DND-41 (cell line): ENCODE results near the gene ERMARD.

Experiments
- ATAC-seq: fragments of 200-7000 bp; cut with Tn5 transposase; 3 replicates; pipeline ENCODE4 v1.9.1; 2021; ENCODE audit warnings: low read depth; ENCODE audit not compliant: insufficient read depth
- DNase-seq: peaks from one replicate; pipeline ENCODE4 v3.0.0-alpha.2; 2020
- H2AFZ ChIP-seq: 2 replicates; pipeline ENCODE4 v1.6.0; 2012; ENCODE audit warnings: low read depth, low read length
- H3K27ac ChIP-seq: 2 replicates; pipeline ENCODE4 v1.5.1; 2012; ENCODE audit warnings: low read length, inconsistent platforms
- H3K27me3 ChIP-seq: fragments of 200-600 bp; sonication (generic); 2 replicates; pipeline ENCODE4 v1.6.0; 2012; ENCODE audit warnings: low read length, mild to moderate bottlenecking, inconsistent platforms; ENCODE audit not compliant: insufficient read depth, poor library complexity
- H3K36me3 ChIP-seq: 2 replicates; pipeline ENCODE4 v1.5.1; 2012; ENCODE audit warnings: low read length, inconsistent platforms; ENCODE audit not compliant: insufficient read depth
- H3K4me1 ChIP-seq: 2 replicates; pipeline ENCODE4 v1.5.1; 2012; ENCODE audit warnings: mild to moderate bottlenecking, low read length; ENCODE audit not compliant: insufficient read depth
- H3K4me2 ChIP-seq: 2 replicates; pipeline ENCODE4 v1.6.0; 2012; ENCODE audit warnings: mild to moderate bottlenecking, moderate library complexity, low read length, inconsistent platforms; ENCODE audit not compliant: insufficient read depth
- H3K4me3 ChIP-seq, 2 experiments: fragments of 200-600 bp in 1 of 2; shearing (Covaris generic) in 1 of 2; 2 replicates each; pipeline ENCODE4 v1.5.1; 2012 to 2016; ENCODE audit warnings: inconsistent platforms in 2 of 2, low read length in 2 of 2, mild to moderate bottlenecking in 2 of 2, low read depth in 1 of 2, moderate library complexity in 1 of 2
- H3K79me2 ChIP-seq: 2 replicates; pipeline ENCODE4 v1.6.0; 2012; ENCODE audit warnings: low read length, inconsistent platforms; ENCODE audit not compliant: insufficient read depth
- H3K9ac ChIP-seq: 2 replicates; pipeline ENCODE4 v1.6.0; 2012; ENCODE audit warnings: low read depth, mild to moderate bottlenecking, inconsistent platforms, low read length, moderate library complexity
- H3K9me3 ChIP-seq: 2 replicates; pipeline ENCODE4 v1.5.1; 2012; ENCODE audit warnings: low read length, moderate library complexity, mild to moderate bottlenecking, inconsistent platforms; ENCODE audit not compliant: insufficient read depth, severe bottlenecking
- H4K20me1 ChIP-seq: 2 replicates; pipeline ENCODE4 v1.6.0; 2012; ENCODE audit warnings: low read length; ENCODE audit not compliant: insufficient read depth
- CTCF ChIP-seq: IDR thresholded peaks from 2 replicates; pipeline ENCODE4 v1.5.1; 2012; ENCODE audit warnings: borderline replicate concordance, low read length, moderate library complexity, mild to moderate bottlenecking; ENCODE audit not compliant: poor library complexity, severe bottlenecking; ENCODE audit errors: extremely low read depth
- EZH2 ChIP-seq: IDR thresholded peaks from 3 replicates; pipeline ENCODE4 v1.6.1; 2012; ENCODE audit warnings: borderline replicate concordance, low read depth, mild to moderate bottlenecking, moderate library complexity, low read length, inconsistent platforms; ENCODE audit not compliant: severe bottlenecking

The ERMARD gene

GRCh38 chr6:169786349-169786748, 34.9 kb downstream of the ERMARD start:
- no peak overlapping the region for H3K27ac ChIP-seq
- ATAC-seq, result no peak
- no peak overlapping the region for H3K4me3 ChIP-seq

GRCh38 chr6:169787797-169788196, 36.4 kb downstream of the ERMARD start:
- H2AFZ ChIP-seq, result no peak overlapping the region
- TF ChIP-seq CTCF, result no peak
- TF ChIP-seq EZH2, result no peak
- H3K27me3 ChIP-seq, result peaks cover 12% of the 10 kb centered on the region
- no peaks in the 10 kb centered on the region for H3K9me3 ChIP-seq
- H3K4me3 ChIP-seq, result no peak overlapping the region
- H3K79me2 ChIP-seq, result no peaks in the 10 kb centered on the region
- DNase-seq (no peak), ATAC-seq (no peak)
- no peak overlapping the region for H3K9ac ChIP-seq
- peaks cover 23% of the 10 kb centered on the region for H3K4me1 ChIP-seq
- no peak overlapping the region for H3K27ac ChIP-seq
- no peak overlapping the region for H3K4me2 ChIP-seq
- H4K20me1 ChIP-seq, result peaks cover 8% of the 10 kb centered on the region; the same call in 1 of the 2 replicates
- peaks cover under 1% of the 10 kb centered on the region; the same call in 1 of the 2 replicates for H3K36me3 ChIP-seq

More at GRCh38 chr6:169786349-169786748, 34.9 kb downstream of the ERMARD start:
- peaks cover 8% of the 10 kb centered on the region; the same call in 1 of the 2 replicates for H4K20me1 ChIP-seq
- H3K9ac ChIP-seq, result no peak overlapping the region
- no peak overlapping the region for H3K4me2 ChIP-seq
- H3K9me3 ChIP-seq, result no peaks in the 10 kb centered on the region
- H3K27me3 ChIP-seq, result peaks cover 12% of the 10 kb centered on the region
- TF ChIP-seq CTCF (no peak), EZH2 (no peak)
- peaks cover 10% of the 10 kb centered on the region for H3K4me1 ChIP-seq
- no peaks in the 10 kb centered on the region for H3K79me2 ChIP-seq
- peaks cover 6% of the 10 kb centered on the region for H3K36me3 ChIP-seq
- H2AFZ ChIP-seq, result no peak overlapping the region
- DNase-seq, result no peak

GRCh38 chr6:169788809-169789145, 37.4 kb downstream of the ERMARD start:
- H3K4me1 ChIP-seq, result peaks cover 33% of the 10 kb centered on the region
- ATAC-seq (no peak), DNase-seq (no peak)
- H3K27me3 ChIP-seq, result peaks cover 12% of the 10 kb centered on the region
- H2AFZ ChIP-seq, result no peak overlapping the region
- H3K9me3 ChIP-seq, result no peaks in the 10 kb centered on the region
- H3K4me2 ChIP-seq, result no peak overlapping the region
- TF ChIP-seq EZH2, result no peak
- no peak for TF ChIP-seq CTCF
- no peak overlapping the region for H3K9ac ChIP-seq
- H3K79me2 ChIP-seq, result no peaks in the 10 kb centered on the region
- H3K27ac ChIP-seq, result no peak overlapping the region
- peaks cover 13% of the 10 kb centered on the region; the same call in 1 of the 2 replicates for H4K20me1 ChIP-seq
- H3K4me3 ChIP-seq, result no peak overlapping the region
- no peaks in the 10 kb centered on the region for H3K36me3 ChIP-seq
